B cell (primary cell): ENCODE measurements around the gene HBS1L. TPM values are rescaled to one million over a fixed set of nuclear protein-coding genes. Genes with fewer than 3 reads are reported as not detected.

Experiments used
- ATAC-seq: fragments of 200-7000 bp; cut with Tn5 transposase; one replicate; pipeline ENCODE4 v1.10.0; 2021; ENCODE audit warnings: low read depth, mild to moderate bottlenecking, moderate number of reproducible peaks, moderate library complexity
- CTCF ChIA-PET: fragments of 350-600 bp; sonication (Branson Sonifier 250); formaldehyde crosslinking; loops from one replicate; lab custom pipeline; 2021; ENCODE audit warnings: antibody characterized with exemption, inconsistent platforms; lab: Charles Lee
- POLR2A ChIA-PET: fragments of 350-600 bp; sonication (Branson Sonifier 250); formaldehyde crosslinking; loops from one replicate; lab custom pipeline; 2021; ENCODE audit warnings: antibody characterized with exemption; lab: Charles Lee
- DNase-seq: peaks from one replicate; pipeline ENCODE4 v3.0.0; 2013
- H2AFZ ChIP-seq: 2 replicates; pipeline ENCODE4 v1.6.1; 2012; ENCODE audit warnings: mild to moderate bottlenecking, low read depth, low read length; ENCODE audit not compliant: insufficient read depth, poor library complexity, severe bottlenecking
- H3K27ac ChIP-seq, 2 donors: 1 replicate in 1 of 2; 2 replicates in 1 of 2; pipeline ENCODE4 v1.5.1; 2012 to 2013; ENCODE audit warnings: low read length in 2 of 2, mild to moderate bottlenecking in 2 of 2, moderate library complexity in 1 of 2
- H3K27me3 ChIP-seq, 4 experiments: fragments of 200-600 bp in 1 of 4; sonication (generic) in 1 of 4; replicated peaks in 1 of 4; 1 replicate in 2 of 4; 2 replicates in 2 of 4; pipeline versions ENCODE4 v1.6.1 to v1.7.0; 2013 to 2016; ENCODE audit warnings: low read length in 3 of 4, mild to moderate bottlenecking in 2 of 4, mixed read lengths in 1 of 4, moderate library complexity in 1 of 4; ENCODE audit not compliant: insufficient read depth in 4 of 4, control insufficient read depth in 3 of 4; ENCODE audit errors: control extremely low read depth in 1 of 4
- H3K36me3 ChIP-seq, 2 experiments: replicated peaks in 1 of 2; 1 replicate in 1 of 2; 2 replicates in 1 of 2; pipeline versions ENCODE4 v1.6.1 to v1.7.1; 2013; ENCODE audit warnings: low read length in 1 of 2; ENCODE audit not compliant: insufficient read depth in 2 of 2, control insufficient read depth in 1 of 2; ENCODE audit errors: control extremely low read depth in 1 of 2, extremely low read depth in 1 of 2
- H3K4me1 ChIP-seq, 2 donors: fragments of 200-600 bp in 1 of 2; sonication (generic) in 1 of 2; 1 replicate in 1 of 2; 2 replicates in 1 of 2; pipeline versions ENCODE4 v1.5.1 to v1.6.1; 2013 to 2017; ENCODE audit warnings: low read length in 2 of 2; ENCODE audit not compliant: control insufficient read depth in 2 of 2, insufficient read depth in 2 of 2
- H3K4me2 ChIP-seq: replicated peaks from 2 replicates; pipeline ENCODE3; 2012; ENCODE audit warnings: mild to moderate bottlenecking, low read depth, low read length; ENCODE audit not compliant: poor library complexity, severe bottlenecking
- H3K4me3 ChIP-seq, 5 experiments: fragments of 200-600 bp in 1 of 5; sonication (generic) in 1 of 5; 1 replicate in 3 of 5; 2 replicates in 2 of 5; pipeline versions ENCODE4 v1.5.1 to v1.7.0; 2011 to 2016; ENCODE audit warnings: low read length in 4 of 5, mild to moderate bottlenecking in 4 of 5, low read depth in 2 of 5, control low read depth in 1 of 5, moderate library complexity in 1 of 5; ENCODE audit not compliant: insufficient read depth in 1 of 5; ENCODE audit errors: control extremely low read depth in 1 of 5, extremely low read depth in 1 of 5
- H3K79me2 ChIP-seq: fragments of 200-600 bp; sonication (generic); one replicate; pipeline ENCODE4 v1.6.0; 2016; ENCODE audit warnings: low read length; ENCODE audit not compliant: control insufficient read depth, insufficient read depth
- H3K9ac ChIP-seq: fragments of 200-600 bp; sonication (generic); 2 replicates; pipeline ENCODE4 v1.6.1; 2017; ENCODE audit warnings: mild to moderate bottlenecking, low read length, moderate library complexity
- H3K9me3 ChIP-seq, 3 donors: one replicate each; pipeline versions ENCODE4 v1.6.1 to v1.7.1; 2013; ENCODE audit warnings: low read length in 2 of 3; ENCODE audit not compliant: control insufficient read depth in 2 of 3, insufficient read depth in 1 of 3; ENCODE audit errors: control extremely low read depth in 1 of 3
- H4K20me1 ChIP-seq: 2 replicates; pipeline ENCODE4 v1.6.0; 2012; ENCODE audit warnings: mild to moderate bottlenecking, low read length; ENCODE audit not compliant: insufficient read depth, control insufficient read depth, poor library complexity, severe bottlenecking
- H3K27ac Mint-ChIP-seq: one replicate; pipeline ENCODE4 v1.8.0; 2021; ENCODE audit warnings: mixed read lengths
- H3K27me3 Mint-ChIP-seq: one replicate; pipeline ENCODE4 v1.8.0; 2021; ENCODE audit warnings: mixed read lengths
- H3K4me1 Mint-ChIP-seq: one replicate; pipeline ENCODE4 v1.8.0; 2021; ENCODE audit warnings: mixed read lengths
- H3K4me3 Mint-ChIP-seq: one replicate; pipeline ENCODE4 v1.8.0; 2021; ENCODE audit warnings: mixed read lengths
- H3K9me3 Mint-ChIP-seq: one replicate; pipeline ENCODE4 v1.8.0; 2022; ENCODE audit warnings: mixed read lengths; ENCODE audit not compliant: insufficient read depth
- CTCF ChIP-seq: fragments of 200-600 bp; IDR thresholded peaks from one replicate; pipeline ENCODE4 v1.8.0; 2022; ENCODE audit warnings: antibody characterized with exemption, mild to moderate bottlenecking
- EZH2 ChIP-seq: IDR thresholded peaks from 2 replicates; pipeline ENCODE4 v1.6.1; 2012; ENCODE audit warnings: borderline replicate concordance, low read depth, mild to moderate bottlenecking, moderate library complexity, low read length; ENCODE audit not compliant: insufficient read depth, poor library complexity, severe bottlenecking
- WGBS: methylation state at CpG from one replicate; pipeline ENCODE4 v1.1.5; 2013; ENCODE audit warnings: missing lambda C conversion rate; ENCODE audit not compliant: insufficient coverage; 5-methylcytosine and 5-hydroxymethylcytosine counted together
- intact Hi-C: fragments of 100-400 bp; cut with micrococcal nuclease; formaldehyde crosslinking; loops from one replicate; pipeline ENCODE4 v1.10.0; 2022
- polyA plus RNA-seq: library from polyadenylated mRNA; depleted of rRNA; stranded (reverse); fragments of >200 nt; gene quantifications from 2 replicates; pipeline ENCODE4 v1.2.3, GENCODE V29; 2012
- total RNA-seq, 2 donors: library from RNA; stranded (reverse); fragments of 120-200 nt in 1 of 2; gene quantifications; 1 replicate in 1 of 2; 2 replicates in 1 of 2; pipeline versions ENCODE4 v1.2.3 to v1.2.4, GENCODE V29; 2013 to 2022

Gene HBS1L
- total and polyA plus RNA-seq, 2 donors (not counting 1 experiment from before 2014, with no cell fraction given) = 10.3 to 58.2 TPM

- no peak overlapping the region for H3K4me3 ChIP-seq
- no peaks in the 10 kb centered on the region for H4K20me1 ChIP-seq
- intact Hi-C loops = no loop called here
- no peaks in the 10 kb centered on the region for H3K36me3 ChIP-seq
- H3K9me3 ChIP-seq = peaks cover 0 to under 1% (median 0%) of the 10 kb centered on the region in 3 donors
- Mint-ChIP-seq H3K27me3 (no peaks in the 10 kb centered on the region), H3K27ac (no peak overlapping the region), H3K4me1 (no peaks in the 10 kb centered on the region), H3K4me3 (no peak overlapping the region), H3K9me3 (no peaks in the 10 kb centered on the region)
- ChIA-PET POLR2A (no interaction called here), CTCF (interaction anchor here (1.5 to 2.0 kb wide), 2 partner anchors 10 to 11 kb away, joined by 4 to 6 read pairs; no protein-coding TSS in a partner anchor)
- TF ChIP-seq CTCF (no peak), EZH2 (no peak)
- WGBS = 93% methylated on average over 12 of the region's 13 CpGs
- H3K4me1 ChIP-seq = no peaks in the 10 kb centered on the region
- no peak overlapping the region for H3K27ac ChIP-seq
- no peak for ATAC-seq
- no peaks in the 10 kb centered on the region for H3K27me3 ChIP-seq
- no peaks in the 10 kb centered on the region for H3K79me2 ChIP-seq
- H2AFZ ChIP-seq = no peak overlapping the region
- DNase-seq = no peak
- no peak overlapping the region for H3K4me2 ChIP-seq
- no peak overlapping the region for H3K9ac ChIP-seq
Observed at GRCh38 chr6:134951494-134952263, 102.9 kb downstream of the HBS1L start.

- H3K9me3 Mint-ChIP-seq = no peaks in the 10 kb centered on the region
- no peaks in the 10 kb centered on the region for H4K20me1 ChIP-seq
- no peak for DNase-seq
- H3K4me3 ChIP-seq = no peak overlapping the region
- no peak overlapping the region for H3K4me3 Mint-ChIP-seq
- H2AFZ ChIP-seq = no peak overlapping the region
- ATAC-seq = no peak
- H3K27me3 ChIP-seq = no peaks in the 10 kb centered on the region
- H3K36me3 ChIP-seq = no peaks in the 10 kb centered on the region
- WGBS = 96% methylated on average over 2 of the region's 2 CpGs
- ChIA-PET POLR2A (no interaction called here), CTCF (interaction anchor here (1.5 to 2.0 kb wide), 2 partner anchors 9 to 10 kb away, joined by 4 to 6 read pairs; no protein-coding TSS in a partner anchor)
- no peaks in the 10 kb centered on the region for H3K4me1 Mint-ChIP-seq
- no peaks in the 10 kb centered on the region for H3K4me1 ChIP-seq
- no peak overlapping the region for H3K4me2 ChIP-seq
- no peak overlapping the region for H3K27ac Mint-ChIP-seq
- H3K27me3 Mint-ChIP-seq = no peaks in the 10 kb centered on the region
- no peak overlapping the region for H3K9ac ChIP-seq
- intact Hi-C loops = no loop called here
- no peak overlapping the region for H3K27ac ChIP-seq
- H3K79me2 ChIP-seq = no peaks in the 10 kb centered on the region
- peaks cover 0 to 3% (median 0%) of the 10 kb centered on the region in 3 donors for H3K9me3 ChIP-seq
- TF ChIP-seq EZH2 (no peak), CTCF (no peak)
Observed at GRCh38 chr6:134950482-134950881, 104.1 kb downstream of the HBS1L start.
